H1 (cell line): Measurements from ENCODE around the gene CALD1. TPM values are rescaled to one million over a fixed set of nuclear protein-coding genes. Genes with fewer than 3 reads are reported as not detected.

Experiments
- CTCF ChIA-PET: fragments of 300-600 bp; sonication (Branson Sonifier 250); formaldehyde crosslinking; loops from one replicate; lab custom pipeline; 2021; ENCODE audit not compliant: partially characterized antibody; lab: Charles Lee
- POLR2A ChIA-PET: fragments of 300-600 bp; sonication (Branson Sonifier 250); formaldehyde crosslinking; loops from one replicate; lab custom pipeline; 2021; ENCODE audit warnings: inconsistent platforms; ENCODE audit not compliant: partially characterized antibody; lab: Charles Lee
- DNase-seq, 2 experiments: peaks; one replicate each; pipeline versions ENCODE4 v3.0.0 to v3.0.0-alpha.2; 2010 to 2022; ENCODE audit warnings: low spot score in 2 of 2, low read depth in 1 of 2, mixed read lengths in 1 of 2
- FAIRE-seq: peaks from 2 replicates; lab custom pipeline; 2011; peaks lifted over from hg19 to GRCh38; lab: Jason Lieb, UNC
- H2AFZ ChIP-seq: 2 replicates; pipeline ENCODE4 v1.8.1; 2012; ENCODE audit warnings: low read length, inconsistent platforms
- H2AK5ac ChIP-seq: 2 replicates; pipeline ENCODE4 v1.6.1; 2013; ENCODE audit warnings: low read depth, low read length
- H2BK120ac ChIP-seq: replicated peaks from 2 replicates; pipeline ENCODE3; 2013; ENCODE audit warnings: low read depth, low read length, inconsistent platforms
- H2BK12ac ChIP-seq: 2 replicates; pipeline ENCODE4 v1.6.1; 2013; ENCODE audit warnings: low read depth, low read length
- H2BK15ac ChIP-seq: 2 replicates; pipeline ENCODE4 v1.6.1; 2013; ENCODE audit warnings: low read length
- H2BK20ac ChIP-seq: 2 replicates; pipeline ENCODE4 v1.6.1; 2013; ENCODE audit warnings: low read length
- H2BK5ac ChIP-seq: 2 replicates; pipeline ENCODE4 v1.6.1; 2013; ENCODE audit warnings: low read depth, low read length
- H3K14ac ChIP-seq: 2 replicates; pipeline ENCODE4 v1.6.1; 2013; ENCODE audit warnings: inconsistent platforms; ENCODE audit not compliant: insufficient read length
- H3K18ac ChIP-seq: 2 replicates; pipeline ENCODE4 v1.6.1; 2013; ENCODE audit warnings: low read length; ENCODE audit errors: extremely low read depth
- H3K23ac ChIP-seq: 2 replicates; pipeline ENCODE4 v1.6.1; 2013; ENCODE audit warnings: inconsistent platforms; ENCODE audit not compliant: insufficient read length
- H3K23me2 ChIP-seq: 2 replicates; pipeline ENCODE4 v1.6.1; 2013; ENCODE audit warnings: low read depth, low read length
- H3K27ac ChIP-seq: 2 replicates; pipeline ENCODE4 v1.6.1; 2011; ENCODE audit warnings: low read depth, low read length, inconsistent platforms
- H3K27me3 ChIP-seq, 4 experiments: replicated peaks in 1 of 4; 1 replicate in 1 of 4; 2 replicates in 3 of 4; pipeline versions ENCODE4 v1.6.1 to v1.8.1; 2011 to 2013; ENCODE audit warnings: low read length in 3 of 4, mild to moderate bottlenecking in 3 of 4, inconsistent platforms in 2 of 4, mixed read lengths in 2 of 4, moderate library complexity in 1 of 4; ENCODE audit not compliant: control insufficient read depth in 3 of 4, insufficient read depth in 3 of 4; ENCODE audit errors: extremely low read depth in 1 of 4
- H3K36me3 ChIP-seq, 4 experiments: 2 replicates each; pipeline versions ENCODE4 v1.6.1 to v1.8.1; 2011 to 2013; ENCODE audit warnings: mild to moderate bottlenecking in 4 of 4, low read length in 3 of 4, moderate library complexity in 2 of 4, control low read depth in 1 of 4, inconsistent platforms in 1 of 4; ENCODE audit not compliant: insufficient read depth in 4 of 4, control insufficient read depth in 2 of 4
- H3K4ac ChIP-seq: replicated peaks from 2 replicates; pipeline ENCODE3; 2013; ENCODE audit warnings: low read length, low read depth, mixed read lengths, inconsistent platforms; ENCODE audit not compliant: insufficient read length
- H3K4me1 ChIP-seq, 4 experiments: replicated peaks in 1 of 4; 1 replicate in 1 of 4; 2 replicates in 3 of 4; pipeline versions ENCODE4 v1.6.1 to v1.8.1; 2011 to 2013; ENCODE audit warnings: low read length in 3 of 4, inconsistent platforms in 2 of 4, mixed read lengths in 1 of 4; ENCODE audit not compliant: insufficient read depth in 4 of 4, control insufficient read depth in 3 of 4
- H3K4me2 ChIP-seq, 2 experiments: 2 replicates each; pipeline versions ENCODE4 v1.6.1 to v1.8.1; 2011 to 2013; ENCODE audit warnings: low read depth in 2 of 2, low read length in 2 of 2, control low read depth in 1 of 2, inconsistent platforms in 1 of 2, mild to moderate bottlenecking in 1 of 2; ENCODE audit not compliant: insufficient read depth in 1 of 2
- H3K4me3 ChIP-seq, 4 experiments: fragments of 200-600, 300-600 bp in 1 of 4; sonication (generic), shearing (Covaris generic), sonication (Bioruptor Twin) in 1 of 4; 2 replicates each; pipeline versions ENCODE4 v1.5.1 to v1.8.1; 2011 to 2016; ENCODE audit warnings: low read length in 4 of 4, low read depth in 3 of 4, control low read depth in 2 of 4, inconsistent platforms in 2 of 4, mild to moderate bottlenecking in 2 of 4, mixed read lengths in 1 of 4, moderate library complexity in 1 of 4; ENCODE audit not compliant: insufficient read depth in 2 of 4; ENCODE audit errors: extremely low read depth in 1 of 4
- H3K56ac ChIP-seq: replicated peaks from 2 replicates; pipeline ENCODE3; 2013; ENCODE audit warnings: low read depth, mild to moderate bottlenecking, mixed read lengths, low read length, inconsistent platforms; ENCODE audit not compliant: insufficient read length
- H3K79me1 ChIP-seq: 2 replicates; pipeline ENCODE4 v1.6.1; 2013; ENCODE audit warnings: low read depth, low read length, control low read depth
- H3K79me2 ChIP-seq, 2 experiments: 2 replicates each; pipeline versions ENCODE4 v1.6.1 to v1.8.1; 2012 to 2013; ENCODE audit warnings: low read length in 2 of 2, mild to moderate bottlenecking in 2 of 2, inconsistent platforms in 1 of 2; ENCODE audit not compliant: insufficient read depth in 2 of 2, control insufficient read depth in 1 of 2
- H3K9ac ChIP-seq, 4 experiments: replicated peaks in 1 of 4; 1 replicate in 1 of 4; 2 replicates in 3 of 4; pipeline versions ENCODE4 v1.6.1 to v1.8.1; 2011 to 2013; ENCODE audit warnings: low read depth in 3 of 4, low read length in 3 of 4, control low read depth in 2 of 4, mild to moderate bottlenecking in 2 of 4, moderate library complexity in 2 of 4, inconsistent platforms in 1 of 4; ENCODE audit errors: extremely low read depth in 1 of 4
- H3K9me3 ChIP-seq, 2 experiments: 2 replicates each; pipeline versions ENCODE4 v1.6.1 to v1.8.1; 2012 to 2013; ENCODE audit warnings: mild to moderate bottlenecking in 2 of 2, moderate library complexity in 2 of 2, control low read depth in 1 of 2, inconsistent platforms in 1 of 2, low read depth in 1 of 2, low read length in 1 of 2, mixed read lengths in 1 of 2; ENCODE audit not compliant: insufficient read depth in 2 of 2
- H4K20me1 ChIP-seq, 2 experiments: replicated peaks in 1 of 2; 2 replicates each; pipeline versions ENCODE3 to v1.8.1; 2011 to 2013; ENCODE audit warnings: inconsistent platforms in 2 of 2, low read length in 2 of 2, mild to moderate bottlenecking in 1 of 2; ENCODE audit not compliant: insufficient read depth in 2 of 2, control insufficient read depth in 1 of 2
- H4K5ac ChIP-seq: 2 replicates; pipeline ENCODE4 v1.6.1; 2013; ENCODE audit warnings: low read length, low read depth, mixed read lengths, inconsistent platforms; ENCODE audit not compliant: insufficient read length
- H4K8ac ChIP-seq: 2 replicates; pipeline ENCODE4 v1.8.0; 2013; ENCODE audit warnings: mild to moderate bottlenecking, moderate library complexity, low read length, inconsistent platforms; ENCODE audit not compliant: insufficient read depth; ENCODE audit errors: extremely low read depth
- H4K91ac ChIP-seq: replicated peaks from 2 replicates; pipeline ENCODE3; 2013; ENCODE audit warnings: low read length, mixed read lengths, inconsistent platforms; ENCODE audit not compliant: insufficient read length
- BACH1 ChIP-seq: IDR thresholded peaks from 2 replicates; pipeline ENCODE4 v1.6.1; 2012; ENCODE audit warnings: low read length, improper control_type of control experiment
- CBX8 ChIP-seq: fragments of 300-800, 300-1000 bp; sonication (generic); IDR thresholded peaks from 2 replicates; pipeline ENCODE4 v1.7.1; 2016; ENCODE audit warnings: low read depth, low read length, borderline replicate concordance
- EGR1 ChIP-seq: IDR thresholded peaks from 2 replicates; pipeline ENCODE4 v1.6.1; 2011; ENCODE audit warnings: low read depth, low read length, borderline replicate concordance
- GABPA ChIP-seq: IDR thresholded peaks from 2 replicates; pipeline ENCODE4 v1.6.1; 2011; ENCODE audit warnings: mild to moderate bottlenecking, low read length, moderate library complexity, borderline replicate concordance; ENCODE audit not compliant: insufficient read depth
- KDM1A ChIP-seq: fragments of 200-600, 300-600 bp; sonication (generic); IDR thresholded peaks from 2 replicates; pipeline ENCODE4 v1.7.1; 2016; ENCODE audit warnings: mild to moderate bottlenecking, low read length, borderline replicate concordance
- KDM5A ChIP-seq: fragments of 200-600 bp; IDR thresholded peaks from 2 replicates; pipeline ENCODE4 v1.7.1; 2012; ENCODE audit warnings: mild to moderate bottlenecking, low read length, inconsistent platforms, mixed read lengths
- POU5F1 ChIP-seq: IDR thresholded peaks from 2 replicates; pipeline ENCODE4 v1.6.1; 2011; ENCODE audit warnings: low read depth, mild to moderate bottlenecking, low read length, moderate library complexity
- RBBP5 ChIP-seq: IDR thresholded peaks from 2 replicates; pipeline ENCODE4 v1.7.1; 2012; ENCODE audit warnings: low read depth, mild to moderate bottlenecking, inconsistent platforms, low read length, moderate library complexity, borderline replicate concordance
- RNF2 ChIP-seq: fragments of 200-900, 300-1000 bp; sonication (generic); IDR thresholded peaks from 2 replicates; pipeline ENCODE4 v1.7.1; 2016; ENCODE audit warnings: borderline replicate concordance, low read depth, mild to moderate bottlenecking, antibody characterized with exemption, low read length; ENCODE audit not compliant: poor library complexity, severe bottlenecking; ENCODE audit errors: missing control alignments
- WGBS, 2 experiments: shearing (Covaris generic) in 1 of 2; methylation state at CpG; one replicate each; pipeline versions ENCODE4 v1.1.6 to v1.1.7; 2013 to 2015; ENCODE audit warnings: low lambda C conversion rate in 2 of 2, mixed read lengths in 2 of 2, inconsistent platforms in 1 of 2, low coverage in 1 of 2, missing lambda C conversion rate in 1 of 2; ENCODE audit not compliant: insufficient replicate concordance in 2 of 2, insufficient coverage in 1 of 2, insufficient read length in 1 of 2; ENCODE audit errors: extremely low coverage in 1 of 2, missing lambda C conversion rate in 1 of 2; 5-methylcytosine and 5-hydroxymethylcytosine counted together
- polyA plus RNA-seq, 7 experiments: library from polyadenylated mRNA; depleted of rRNA in 3 of 7; stranded (reverse) in 5 of 7; unstranded in 2 of 7; fragments of >200 nt in 5 of 7; fragments of 200-250 nt in 2 of 7; gene quantifications; 1 replicate in 5 of 7; 2 replicates in 1 of 7; 4 replicates in 1 of 7; pipeline versions ENCODE4 v1.2.1 to v1.2.3, GENCODE V29; 2011 to 2013; ENCODE audit warnings: missing spikeins in 2 of 7, mixed read lengths in 2 of 7
- total RNA-seq: library from RNA; stranded (reverse); fragmentation: NEBNext Ultra II Directional; extraction: Animal tissue kit (Norgen Biotek cat#: 25700); gene quantifications from 2 replicates; pipeline ENCODE4 v1.2.1, GENCODE V29; 2021
- TF ChIP-seq, protein P1 (sequence below): IDR thresholded peaks from 2 replicates; pipeline ENCODE4 v1.6.1; 2012; ENCODE audit warnings: low read length, inconsistent platforms

The CALD1 gene
- total and polyA plus RNA-seq, 2 of the 8 experiments (the other 6 are each of a cell fraction or from before 2014, with no cell fraction given): 34.3 to 177 TPM

GRCh38 chr7:134939136-134939535 lies 159.7 kb downstream of the CALD1 start:
- Histone ChIP-seq H4K20me1 (no peaks in the 10 kb centered on the region), H2AK5ac (no peak overlapping the region), H3K4me1 (no peaks in the 10 kb centered on the region), H3K18ac (no peak overlapping the region), H2BK15ac (no peak overlapping the region), H3K27me3 (no peaks in the 10 kb centered on the region), H3K27ac (no peak overlapping the region), H3K9me3 (no peaks in the 10 kb centered on the region), H3K9ac (no peak overlapping the region), H3K4me3 (no peak overlapping the region), H3K79me2 (no peaks in the 10 kb centered on the region), H3K36me3 (peaks cover 0 to 12% (median 3%) of the 10 kb centered on the region in 4 experiments; a peak in 5 of 8 replicates), H4K91ac (no peak overlapping the region), H2BK20ac (no peak overlapping the region), H4K5ac (no peak overlapping the region), H4K8ac (no peak overlapping the region), H3K56ac (no peak overlapping the region), H3K79me1 (no peaks in the 10 kb centered on the region), H3K4me2 (no peak overlapping the region), H2AFZ (no peak overlapping the region), H2BK120ac (no peak overlapping the region), H3K14ac (no peak overlapping the region), H2BK5ac (no peak overlapping the region), H2BK12ac (no peak overlapping the region), H3K23me2 (no peaks in the 10 kb centered on the region), H3K4ac (no peak overlapping the region), H3K23ac (no peak overlapping the region)
- ChIA-PET CTCF (interaction anchor here (0.6 to 1.5 kb wide), 5 partner anchors 16 to 249 kb away, joined by 3 to 6 read pairs (median 5); no protein-coding TSS in a partner anchor), POLR2A (interaction anchor here (1.2 kb wide), 1 partner anchor 8 kb away, joined by 3 read pairs; no protein-coding TSS in a partner anchor)
- 95% methylated on average over 4 of the region's 4 CpGs; no CpG with 5 or more reads in 1 of the 2 experiments for WGBS, 2 experiments
- DNase-seq (no peak), FAIRE-seq (no peak)
- TF ChIP-seq GABPA (no peak), POU5F1 (no peak), KDM1A (no peak), RBBP5 (no peak), CBX8 (no peak), RNF2 (no peak), EGR1 (no peak), BACH1 (no peak), KDM5A (no peak)
- TF ChIP-seq, protein P1, sequence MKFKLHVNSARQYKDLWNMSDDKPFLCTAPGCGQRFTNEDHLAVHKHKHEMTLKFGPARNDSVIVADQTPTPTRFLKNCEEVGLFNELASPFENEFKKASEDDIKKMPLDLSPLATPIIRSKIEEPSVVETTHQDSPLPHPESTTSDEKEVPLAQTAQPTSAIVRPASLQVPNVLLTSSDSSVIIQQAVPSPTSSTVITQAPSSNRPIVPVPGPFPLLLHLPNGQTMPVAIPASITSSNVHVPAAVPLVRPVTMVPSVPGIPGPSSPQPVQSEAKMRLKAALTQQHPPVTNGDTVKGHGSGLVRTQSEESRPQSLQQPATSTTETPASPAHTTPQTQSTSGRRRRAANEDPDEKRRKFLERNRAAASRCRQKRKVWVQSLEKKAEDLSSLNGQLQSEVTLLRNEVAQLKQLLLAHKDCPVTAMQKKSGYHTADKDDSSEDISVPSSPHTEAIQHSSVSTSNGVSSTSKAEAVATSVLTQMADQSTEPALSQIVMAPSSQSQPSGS: no peak
